GM10266 (cell line): ENCODE data around the gene PEX12.
"Not testable (repeated sequence)": the region's sequence is repeated elsewhere in the genome, so short reads cannot be mapped to it uniquely, and the experiment has no call there.

Source experiments
- DNase-seq: peaks from one replicate; pipeline ENCODE4 v3.0.0; 2012; ENCODE audit errors: extremely low spot score
- CTCF ChIP-seq: IDR thresholded peaks from 2 replicates; pipeline ENCODE4 v1.5.1; 2012; ENCODE audit warnings: mild to moderate bottlenecking, low read depth; ENCODE audit not compliant: control insufficient read depth, insufficient read depth; ENCODE audit errors: missing control alignments

PEX12 gene

GRCh38 chr17:35578929-35579432 is 610 bp upstream of the PEX12 start:
- no peak for TF ChIP-seq CTCF
- DNase-seq = no peak

GRCh38 chr17:35577830-35578196 is 558 bp downstream of the PEX12 start:
- no peak for TF ChIP-seq CTCF
- DNase-seq = no peak

GRCh38 chr17:35575759-35576158 is 2.6 kb downstream of the PEX12 start:
- no peak for DNase-seq
- no peak for TF ChIP-seq CTCF

GRCh38 chr17:35569405-35569804 is 9.0 kb downstream of the PEX12 start:
- no peak for TF ChIP-seq CTCF
- DNase-seq = no peak

GRCh38 chr17:35568561-35568960 is 9.8 kb downstream of the PEX12 start:
- no peak for DNase-seq
- TF ChIP-seq CTCF = no peak

- DNase-seq = no peak
- TF ChIP-seq CTCF = no peak
Observed at GRCh38 chr17:35566968-35567367, 11.4 kb downstream of the PEX12 start.

- not testable (repeated sequence) for DNase-seq
Observed at GRCh38 chr17:35563181-35563580, 15.2 kb downstream of the PEX12 start.

GRCh38 chr17:35560703-35561102 is 17.7 kb downstream of the PEX12 start, which contains the start of gene SLFN14:
Gene SLFN14, minus strand, starts transcription at chr17:35560819. Its CDS starts 2,757 bp downstream, at chr17:35558062.
- no peak for TF ChIP-seq CTCF
- no peak for DNase-seq
